Measurements from ENCODE around the gene MYO3B.

MYO3B gene

GRCh38 chr2:170521299-170521698, 343.4 kb downstream of the MYO3B start:
- H3K4me3 ChIP-seq (ENCODE audit: low read depth, low read length): no peak overlapping the region
- no peak for TF ChIP-seq CTCF (IDR thresholded peaks at IDR 0.05; ENCODE audit: insufficient read depth, low read depth, low read length, missing control alignments)
- no peak for DNase-seq (ENCODE audit: low read depth)

GRCh38 chr2:170523506-170523905, 345.6 kb downstream of the MYO3B start:
- peak; percentile 16 for TF ChIP-seq CTCF (IDR thresholded peaks at IDR 0.05; ENCODE audit: insufficient read depth, low read depth, low read length, missing control alignments)
- DNase-seq (ENCODE audit: low read depth): no peak
- H3K4me3 ChIP-seq (ENCODE audit: low read depth, low read length): no peak overlapping the region

GRCh38 chr2:170524828-170525565, 347.1 kb downstream of the MYO3B start:
- DNase-seq (ENCODE audit: low read depth): peak; percentile 37
- no peak overlapping the region for H3K4me3 ChIP-seq (ENCODE audit: low read depth, low read length)
- TF ChIP-seq CTCF (IDR thresholded peaks at IDR 0.05; ENCODE audit: insufficient read depth, low read depth, low read length, missing control alignments): no peak

GRCh38 chr2:170525566-170525900, 347.6 kb downstream of the MYO3B start:
- no peak for DNase-seq (ENCODE audit: low read depth)
- TF ChIP-seq CTCF (IDR thresholded peaks at IDR 0.05; ENCODE audit: insufficient read depth, low read depth, low read length, missing control alignments): no peak
- no peak overlapping the region for H3K4me3 ChIP-seq (ENCODE audit: low read depth, low read length)

GRCh38 chr2:170530284-170530745, 352.4 kb downstream of the MYO3B start:
- H3K4me3 ChIP-seq (ENCODE audit: low read depth, low read length): no peak overlapping the region
- no peak for TF ChIP-seq CTCF (IDR thresholded peaks at IDR 0.05; ENCODE audit: insufficient read depth, low read depth, low read length, missing control alignments)
- no peak for DNase-seq (ENCODE audit: low read depth)

- DNase-seq (ENCODE audit: low read depth): no peak
- H3K4me3 ChIP-seq (ENCODE audit: low read depth, low read length): no peak overlapping the region
- TF ChIP-seq CTCF (IDR thresholded peaks at IDR 0.05; ENCODE audit: insufficient read depth, low read depth, low read length, missing control alignments): no peak
Measured at GRCh38 chr2:170530803-170531564, 353.0 kb downstream of the MYO3B start.

Data from GM12865 (cell line).